ENCODE results near the gene CCM2.
A peak's percentile ranks its signal among the peaks of the same experiment; 100 is the strongest.

Gene CCM2

DNA sequence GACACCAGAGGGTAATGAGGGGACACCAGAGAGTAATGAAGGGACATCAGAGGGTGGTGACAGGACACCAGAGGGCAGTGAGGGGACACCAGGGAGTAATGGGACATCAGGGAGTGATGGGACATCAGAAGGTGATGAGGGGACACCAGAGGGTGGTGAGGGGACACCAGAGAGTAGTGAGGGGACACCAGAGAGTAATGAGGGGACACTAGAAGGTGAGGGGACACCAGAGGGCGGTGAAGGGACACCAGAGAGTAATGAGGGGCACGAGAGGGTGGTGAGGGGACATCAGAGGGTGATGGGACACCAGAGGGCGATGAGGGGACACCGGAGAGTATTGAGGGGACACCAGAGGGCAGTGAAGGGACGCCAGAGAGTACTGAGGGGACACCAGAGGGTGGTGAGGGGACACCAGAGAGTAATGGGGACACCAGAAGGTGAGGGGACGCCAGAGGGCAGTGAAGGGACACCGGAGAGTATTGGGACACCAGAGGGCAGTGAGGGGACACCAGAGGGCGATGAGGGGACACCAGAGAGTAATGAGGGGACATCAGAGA lies 78.2 kb downstream of the CCM2 start:
- no peak for DNase-seq (ENCODE audit: low read depth in 2 of 3, low spot score in 2 of 3)

DNA sequence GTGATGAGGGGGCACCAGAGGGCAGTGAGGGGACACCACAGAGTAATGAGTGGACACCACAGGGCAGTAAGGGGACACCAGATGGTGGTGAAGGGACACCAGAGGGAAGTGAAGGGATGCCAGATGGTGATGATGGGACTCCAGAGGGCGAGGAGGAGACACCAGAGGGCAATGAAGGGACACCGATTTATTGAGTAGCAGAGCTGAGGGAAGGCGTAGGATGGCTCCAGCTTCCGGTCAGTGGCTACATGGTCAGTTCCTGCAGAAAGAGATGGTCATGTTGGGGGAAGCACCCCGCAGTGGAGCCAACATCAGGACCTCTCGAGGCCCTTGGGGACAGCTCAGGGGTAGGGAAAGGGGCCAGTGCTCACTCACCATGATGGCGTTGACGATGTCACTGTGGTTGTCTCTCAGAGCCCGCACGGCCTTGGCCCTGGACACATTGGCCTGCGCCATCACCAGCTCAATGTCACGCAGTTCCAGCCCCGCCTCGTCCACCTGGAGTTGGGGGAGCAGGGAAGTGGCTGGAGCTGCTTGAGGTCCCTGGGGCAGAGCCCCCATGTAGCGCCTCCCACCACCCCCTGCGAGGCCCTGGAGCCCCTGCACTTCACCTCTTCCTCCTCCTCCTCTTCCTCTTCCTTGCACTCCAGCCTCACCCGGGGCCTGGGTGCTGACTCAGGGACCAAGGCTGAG lies 80.4 kb downstream of the CCM2 start:
- DNase-seq (ENCODE audit: low read depth in 2 of 3, low spot score in 2 of 3) = no peak

DNA sequence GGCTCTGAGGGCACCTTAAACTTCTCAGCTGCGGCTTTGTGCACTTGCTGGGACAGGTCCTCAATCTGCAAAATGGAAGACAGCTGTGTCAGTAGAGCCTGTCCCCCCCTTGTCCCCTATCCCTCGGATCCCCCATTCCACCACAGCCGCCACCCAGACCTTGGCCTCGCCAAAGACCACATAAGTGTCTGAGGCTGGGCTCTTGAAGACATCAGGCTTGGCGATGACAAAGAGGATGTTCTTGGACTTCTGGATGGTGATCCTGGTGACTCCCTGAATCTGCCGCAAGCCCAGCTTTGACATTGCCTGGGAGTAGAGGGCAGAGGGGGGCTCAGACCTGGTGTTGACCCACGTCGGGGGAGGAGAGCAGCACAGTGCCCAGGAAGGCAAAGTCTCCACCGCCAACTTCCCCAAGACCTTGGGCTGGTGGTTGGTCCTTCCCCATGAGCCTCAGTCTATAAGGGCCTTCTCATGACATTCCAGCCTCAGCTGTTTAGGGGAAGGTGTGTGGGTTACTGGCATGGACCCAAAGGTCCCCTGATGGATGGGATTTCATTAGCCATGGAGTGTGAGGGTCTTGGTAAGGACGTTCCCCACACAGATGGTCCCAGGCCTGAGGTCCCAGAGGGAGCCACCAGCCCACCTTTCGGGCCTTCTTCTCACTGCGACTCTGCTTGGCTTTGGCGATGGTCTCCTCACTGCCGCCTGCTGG lies 81.1 kb downstream of the CCM2 start:
- no peak for DNase-seq (ENCODE audit: low read depth in 2 of 3, low spot score in 2 of 3)

DNA sequence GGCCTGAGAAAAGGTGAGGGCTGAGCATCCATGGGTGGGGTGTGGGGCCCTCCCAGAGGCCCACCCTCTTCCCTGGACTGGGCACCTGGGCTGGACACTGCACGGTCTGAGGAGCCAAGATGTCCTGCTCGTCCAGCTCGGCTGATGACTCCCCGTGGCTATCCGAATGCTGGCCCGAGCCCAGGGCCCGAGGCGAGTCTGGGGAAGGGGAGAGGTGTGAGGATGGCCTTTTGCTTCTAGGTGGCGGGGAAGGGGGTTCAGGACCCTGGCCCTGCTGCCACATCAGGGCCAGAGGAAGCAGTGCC lies 81.6 kb downstream of the CCM2 start:
- no peak for DNase-seq (ENCODE audit: low read depth in 2 of 3, low spot score in 2 of 3)

DNA sequence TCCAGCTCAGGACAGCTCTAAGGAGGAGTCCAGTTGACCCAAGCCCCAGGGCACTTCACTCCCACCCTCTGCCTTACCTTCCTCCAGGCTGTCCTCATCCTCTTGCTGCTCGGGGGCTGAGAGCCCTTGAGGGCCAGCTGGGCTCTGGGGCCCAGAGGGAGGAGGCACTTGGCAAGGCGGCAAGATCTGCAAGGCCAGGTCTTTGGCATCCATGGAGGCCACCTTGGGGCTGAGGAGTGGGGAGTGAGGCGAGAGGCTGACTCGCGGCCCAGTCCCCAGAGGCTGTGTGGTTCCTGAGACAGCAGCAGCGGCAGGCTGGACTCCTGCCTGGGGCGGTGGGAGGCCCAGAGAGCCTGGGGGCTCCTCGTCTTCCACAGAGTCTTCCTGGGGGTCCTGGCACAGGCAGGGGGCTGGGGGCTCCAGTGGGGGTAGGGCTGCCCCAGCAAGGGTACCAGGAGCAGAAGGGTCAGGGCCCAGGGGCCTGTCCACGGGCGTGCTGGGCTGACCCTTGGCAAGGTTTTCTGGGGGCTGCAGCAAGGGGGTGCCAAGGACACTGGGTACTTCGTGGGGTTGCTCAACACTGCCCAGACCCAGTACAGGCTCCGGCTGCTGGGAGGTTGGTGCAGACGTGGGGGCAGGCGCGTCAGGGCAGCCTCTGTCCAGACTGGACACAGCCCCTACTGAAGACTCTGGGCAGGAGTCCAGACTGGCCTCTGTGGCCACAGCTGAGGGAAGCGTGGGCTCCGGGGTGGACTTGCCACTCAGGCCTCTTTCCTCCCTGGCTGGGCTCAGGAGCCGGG lies 82.2 kb downstream of the CCM2 start:
- no peak for DNase-seq (ENCODE audit: low read depth in 2 of 3, low spot score in 2 of 3)

DNA sequence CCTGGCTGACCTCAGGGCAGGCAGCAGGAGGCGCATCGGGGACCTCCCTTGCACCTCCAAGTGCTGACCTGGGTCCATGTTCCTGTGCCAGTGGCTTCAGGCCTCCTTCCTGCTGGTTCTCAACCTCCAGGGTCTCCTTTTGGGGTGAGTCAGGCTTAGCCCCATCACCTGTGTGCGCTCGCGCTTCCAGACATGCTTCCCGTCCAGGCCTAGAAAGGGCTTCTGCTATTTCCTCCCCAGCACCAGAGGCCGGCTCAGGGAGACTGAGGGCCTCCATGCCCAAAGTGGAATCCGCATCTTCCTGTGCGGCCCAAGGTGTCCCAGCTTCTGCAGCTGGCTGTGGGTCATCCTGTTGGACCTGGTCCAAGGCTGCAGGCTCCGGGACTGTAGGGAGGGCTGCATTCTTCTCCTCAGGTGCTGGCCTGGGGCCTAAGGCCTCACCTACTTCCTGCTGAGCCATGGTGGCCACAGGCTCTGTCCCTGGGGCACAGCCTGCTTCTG lies 82.9 kb downstream of the CCM2 start:
- DNase-seq (ENCODE audit: low read depth in 2 of 3, low spot score in 2 of 3) = no peak

DNA sequence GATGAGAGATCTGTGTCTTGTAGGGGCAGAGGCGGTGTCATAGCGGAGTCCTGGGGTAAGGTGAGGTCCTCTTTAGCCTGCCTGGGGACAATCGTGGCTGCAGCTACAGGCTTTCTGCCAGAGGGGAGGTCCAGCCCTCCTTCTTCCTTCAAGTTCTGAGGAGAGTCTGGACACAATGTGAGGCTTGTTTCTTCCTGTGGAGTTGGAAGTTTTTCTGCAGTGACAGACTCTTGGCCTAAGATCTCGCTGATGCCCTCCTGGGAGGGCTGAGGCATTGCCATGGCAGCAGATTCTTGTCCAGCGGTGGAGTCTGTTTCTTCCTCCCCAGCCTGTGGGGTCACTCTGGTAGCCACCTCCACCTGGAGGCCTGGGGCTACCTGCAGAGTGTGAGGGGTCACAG lies 84.3 kb downstream of the CCM2 start:
- no peak for DNase-seq (ENCODE audit: low read depth in 2 of 3, low spot score in 2 of 3)

DNA sequence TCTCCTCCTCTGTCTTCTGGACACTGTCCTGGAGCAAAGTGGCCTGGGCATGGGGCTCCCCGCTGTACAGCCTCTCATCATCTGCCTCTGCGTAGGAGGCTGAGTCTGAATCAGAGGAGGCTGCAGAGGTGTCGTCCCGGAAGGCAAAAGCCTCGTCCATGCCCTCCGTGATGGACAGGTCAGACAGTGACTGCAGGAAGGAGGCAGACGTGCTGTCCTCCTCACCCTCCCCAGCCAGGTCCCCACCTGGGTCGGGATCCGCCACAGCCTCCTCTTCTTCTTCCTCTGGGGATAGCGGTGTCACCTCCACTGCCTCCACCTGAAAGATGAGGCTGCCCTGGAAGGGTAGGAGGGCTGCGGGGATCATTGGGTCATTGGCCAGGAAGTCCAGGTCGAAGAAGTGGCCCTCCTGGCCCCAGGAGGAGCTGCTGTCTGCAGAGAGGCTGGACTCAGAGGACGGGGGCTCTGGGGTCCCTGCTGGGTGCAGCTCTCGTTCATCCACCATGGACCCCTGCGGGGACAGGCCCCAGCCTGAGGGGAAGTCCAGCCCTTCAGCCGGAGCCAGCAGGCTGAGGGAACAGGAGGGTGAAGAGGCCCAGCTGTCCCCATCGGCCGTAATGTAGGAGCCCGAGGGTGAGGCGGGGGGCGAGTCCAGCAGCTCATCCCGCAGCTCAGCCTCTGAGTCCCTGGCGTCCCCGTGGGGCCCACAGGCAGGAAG lies 85.1 kb downstream of the CCM2 start:
- no peak for DNase-seq (ENCODE audit: low read depth in 2 of 3, low spot score in 2 of 3)

DNA sequence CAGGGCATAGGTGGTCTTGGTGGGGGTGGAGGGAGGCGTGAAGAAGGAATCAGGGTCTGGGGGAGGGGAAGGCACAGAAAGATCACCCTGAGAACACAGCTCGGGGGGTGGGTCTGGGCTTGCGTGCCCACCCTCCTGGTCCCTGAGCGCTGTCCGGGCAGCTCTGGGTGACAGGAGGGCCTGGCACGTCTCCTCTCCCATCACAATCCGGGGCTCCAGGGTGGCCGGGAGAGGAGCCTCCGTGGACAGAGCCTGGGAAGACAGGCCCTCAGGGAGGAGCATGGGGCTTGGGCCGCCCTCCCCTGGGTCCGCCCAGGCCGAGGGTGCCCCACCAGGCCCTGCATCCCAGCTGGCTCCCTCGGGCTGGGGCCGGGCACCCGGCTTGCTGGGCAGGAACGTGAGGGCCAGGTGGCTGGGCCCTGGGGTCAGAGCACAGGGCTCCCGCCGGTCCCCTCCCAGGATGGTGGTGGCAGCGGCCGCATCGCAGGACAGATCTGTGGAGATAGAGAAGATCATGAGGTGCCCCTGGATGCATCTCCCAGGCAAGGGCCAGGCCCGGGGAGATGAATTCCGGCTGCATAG lies 85.7 kb downstream of the CCM2 start:
- no peak for DNase-seq (ENCODE audit: low read depth in 2 of 3, low spot score in 2 of 3)

DNA sequence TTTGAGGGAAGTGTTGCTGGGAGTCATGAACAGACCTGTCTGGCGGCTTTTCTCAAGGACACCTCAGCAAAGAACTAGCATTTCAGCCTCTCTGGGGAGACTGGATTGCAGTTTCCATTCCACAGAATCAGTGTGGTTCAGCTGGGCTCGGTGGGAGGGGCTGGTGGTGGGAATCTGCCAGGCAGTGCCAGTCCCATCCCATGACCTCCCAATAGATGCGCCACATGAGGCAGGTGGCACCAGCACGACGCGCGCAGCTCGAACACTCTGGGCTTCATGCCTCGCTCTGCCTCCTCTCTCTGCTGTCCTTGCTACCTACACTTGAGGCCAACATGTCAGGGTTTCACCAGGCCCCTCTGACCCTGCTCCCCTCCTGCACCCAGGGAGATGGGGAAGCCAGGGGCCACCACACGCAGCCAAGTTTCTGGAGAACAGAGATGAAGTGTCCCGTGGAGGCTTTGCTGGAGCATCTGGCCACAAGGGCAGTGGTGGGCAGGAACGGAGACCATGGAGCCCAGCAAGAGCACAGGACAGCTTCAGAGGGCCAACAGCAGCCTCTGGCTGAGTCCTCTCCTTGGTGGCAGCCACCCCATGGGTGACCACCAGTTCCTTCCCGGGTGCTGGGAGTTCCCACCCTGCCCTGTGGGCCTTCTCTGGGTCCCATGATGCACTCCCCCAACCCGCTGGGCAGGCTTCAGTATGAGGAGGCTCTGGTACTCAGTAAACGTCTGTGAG lies 86.5 kb downstream of the CCM2 start:
- no peak for DNase-seq (ENCODE audit: low read depth in 2 of 3, low spot score in 2 of 3)

DNA sequence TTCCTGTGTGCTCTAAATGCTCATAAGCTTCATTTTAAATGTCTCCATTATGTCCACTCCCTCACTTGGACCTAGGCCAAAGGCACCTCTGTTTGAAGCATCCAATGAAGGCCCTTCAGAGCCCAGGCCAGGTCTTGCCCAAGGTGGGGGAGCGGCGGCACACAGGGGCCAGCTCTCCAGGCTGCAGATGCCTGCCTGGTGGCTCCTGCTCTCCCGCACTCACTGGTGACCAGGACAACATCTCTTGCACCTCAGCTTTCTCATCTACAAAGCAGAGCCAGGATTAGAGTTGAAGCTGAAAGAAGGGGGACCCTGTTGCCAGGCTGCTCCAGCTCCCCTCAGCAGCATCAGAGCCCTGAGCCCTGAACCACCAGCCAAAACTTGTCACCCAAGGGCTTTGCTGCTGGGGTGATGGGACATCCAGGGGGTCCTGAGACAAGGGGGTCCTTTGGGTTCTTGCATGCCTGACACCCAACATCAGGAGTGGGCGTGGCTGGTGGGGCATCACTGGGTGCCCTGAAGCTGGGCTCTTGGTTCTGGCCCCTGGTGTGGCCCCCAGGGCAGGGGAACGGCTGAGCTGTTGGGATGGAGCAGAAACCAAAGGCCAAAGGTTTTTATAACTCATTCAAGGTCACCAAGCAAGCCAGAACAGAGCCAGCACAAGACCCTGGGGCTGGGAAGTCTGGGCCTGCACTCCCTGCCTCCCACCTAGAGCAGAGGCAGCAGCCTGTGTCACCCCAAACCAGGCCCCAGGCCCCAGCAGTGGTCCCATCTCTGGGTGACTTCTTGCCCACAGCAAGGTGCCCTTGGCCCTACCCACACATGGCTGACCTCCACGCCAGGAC lies 87.5 kb downstream of the CCM2 start:
- DNase-seq (ENCODE audit: low read depth in 2 of 3, low spot score in 2 of 3) = no peak

DNA sequence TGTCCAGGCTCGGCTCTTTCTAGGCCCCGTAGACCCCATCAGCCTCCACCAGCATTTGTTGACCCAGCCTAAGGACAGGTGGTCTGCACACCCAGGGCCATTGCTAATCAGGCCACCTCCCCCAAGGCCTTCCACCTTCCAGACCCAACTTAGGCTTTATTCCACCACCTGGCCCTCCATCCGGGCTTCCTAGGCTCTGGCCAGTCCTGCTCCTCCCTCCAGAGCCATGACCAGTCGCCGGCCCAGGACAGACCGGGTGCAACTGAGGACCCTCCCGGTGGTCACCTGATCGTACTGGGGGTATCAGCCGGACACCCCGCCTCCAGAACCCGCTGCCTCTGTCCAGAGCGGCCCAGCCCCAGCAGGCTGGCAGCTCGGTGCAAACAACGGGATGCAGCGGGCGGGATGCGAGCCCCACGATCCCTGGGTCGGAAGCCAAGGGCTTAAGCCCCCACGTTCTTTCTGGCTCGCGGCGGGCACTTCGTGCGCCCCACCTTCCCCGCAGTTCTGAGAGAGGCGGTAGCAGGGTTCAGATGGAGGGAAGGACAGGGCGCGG lies 88.2 kb downstream of the CCM2 start:
- DNase-seq (ENCODE audit: low read depth in 2 of 3, low spot score in 2 of 3) = no peak

DNA sequence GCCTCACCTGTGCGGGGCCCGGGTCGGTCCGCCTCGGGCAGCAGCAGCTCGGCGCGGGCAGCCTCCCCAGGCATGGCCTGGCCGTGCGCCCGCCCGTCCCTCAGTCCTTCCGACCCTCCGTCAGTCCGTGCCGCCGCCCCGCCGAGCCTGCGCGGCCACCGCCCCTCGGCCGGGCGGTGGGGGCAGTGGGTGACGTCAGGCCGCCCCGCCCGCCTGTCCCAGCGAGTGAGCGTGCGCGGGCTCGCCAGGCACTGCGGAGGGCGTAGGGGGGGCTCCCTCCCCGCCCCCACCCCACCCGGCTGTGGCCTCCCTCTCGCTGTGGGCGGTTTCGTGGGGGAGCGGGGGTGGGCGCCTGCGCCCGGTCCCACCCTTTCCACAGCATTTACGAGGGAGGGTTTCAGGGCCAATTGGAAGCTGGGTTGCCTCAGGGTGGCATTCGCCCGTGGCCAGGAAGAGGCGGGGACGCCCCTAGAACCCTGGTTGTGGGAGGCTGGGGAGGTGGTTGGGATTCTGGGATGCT lies 88.9 kb downstream of the CCM2 start, which contains the start of gene NACAD:
NACAD (minus strand) TSS at position 149 of the 520 bp plus-strand sequence; CDS start at position 74, 75 bp downstream.
- no peak for DNase-seq (ENCODE audit: low read depth in 2 of 3, low spot score in 2 of 3)

DNA sequence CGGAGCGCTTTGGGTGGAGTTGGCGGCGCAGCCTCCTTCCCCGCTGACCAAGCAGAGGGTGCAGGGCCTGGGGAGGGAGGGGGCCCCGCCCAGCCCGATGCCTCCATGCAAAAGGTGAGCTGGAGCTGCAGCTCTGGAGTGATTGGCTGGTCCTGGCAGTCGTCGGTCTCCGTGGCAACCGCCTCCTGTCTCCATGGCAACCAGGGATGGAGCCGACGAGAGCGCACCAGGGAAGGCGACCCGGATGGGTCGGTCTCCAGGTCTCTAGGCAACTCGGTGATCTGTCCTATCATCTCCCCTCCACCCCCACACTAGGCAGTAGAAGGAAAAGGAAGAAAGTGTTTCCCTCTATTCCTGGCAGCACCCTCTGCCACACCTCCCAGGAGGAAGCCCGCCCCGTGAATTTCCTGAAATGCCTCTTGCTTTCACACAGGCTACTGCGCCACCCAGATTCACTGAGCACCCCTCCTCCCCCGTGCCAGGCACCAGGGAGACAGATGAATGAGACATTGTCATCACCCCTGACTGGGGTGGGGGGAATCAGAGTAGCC lies 89.4 kb downstream of the CCM2 start:
- DNase-seq (ENCODE audit: low read depth in 2 of 3, low spot score in 2 of 3) = peak; percentile 37 to 60 (median 42)

DNA sequence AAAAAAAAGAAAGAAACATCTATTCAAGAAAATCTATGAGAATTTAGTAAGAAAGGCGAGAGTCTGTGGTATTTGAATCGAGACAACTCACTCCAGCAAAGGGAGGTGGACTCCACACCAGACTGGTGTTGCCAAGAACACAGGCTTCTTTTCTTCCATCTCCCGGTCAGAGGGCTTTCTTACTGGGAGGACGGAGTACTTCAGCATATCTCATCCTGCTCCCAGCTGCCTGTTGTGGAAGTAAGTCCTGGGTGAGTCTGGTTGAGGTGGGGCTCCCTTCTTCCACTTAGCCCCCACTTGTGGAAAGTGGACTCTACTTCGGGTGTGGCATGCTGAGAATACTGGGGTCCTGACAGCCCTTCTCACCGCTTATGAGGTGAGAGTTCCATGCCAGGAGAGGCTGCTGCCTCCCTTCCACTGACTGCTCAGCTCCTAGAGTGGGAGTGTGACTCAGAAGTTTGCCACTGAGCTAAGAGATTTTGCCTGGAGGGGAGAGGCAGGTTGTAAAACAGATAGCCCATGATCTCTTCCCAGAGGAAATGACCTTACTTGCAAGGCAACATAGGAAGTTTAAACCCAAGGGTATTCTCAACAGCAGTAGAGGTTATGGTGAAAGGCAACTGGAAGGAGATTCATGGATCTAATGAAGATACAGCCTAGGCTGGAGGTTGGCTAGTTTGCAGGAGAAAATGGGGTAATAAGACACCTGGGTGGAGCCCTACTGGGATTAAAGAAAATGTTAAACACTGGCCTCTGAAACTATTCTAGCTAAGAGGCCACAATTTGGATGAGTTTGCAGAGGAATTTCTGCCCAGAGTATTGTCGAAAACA lies 92.3 kb downstream of the CCM2 start:
- DNase-seq (ENCODE audit: low read depth in 2 of 3, low spot score in 2 of 3) = no peak

DNA sequence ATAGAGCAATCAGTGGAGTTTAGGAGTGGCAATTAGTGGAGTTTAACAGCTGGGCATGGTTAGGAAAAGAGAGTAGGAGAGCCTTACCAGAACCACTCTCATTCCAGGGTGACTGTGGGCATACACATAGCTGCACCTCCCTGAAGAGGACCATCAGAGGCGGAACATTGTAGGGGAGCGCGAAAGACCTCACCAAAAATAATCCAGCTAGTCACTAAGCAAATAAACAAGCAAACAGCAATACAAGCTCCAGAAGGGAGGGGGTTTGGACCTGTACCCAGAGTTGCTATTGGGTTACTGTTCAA lies 92.9 kb downstream of the CCM2 start:
- no peak for DNase-seq (ENCODE audit: low read depth in 2 of 3, low spot score in 2 of 3)

DNA sequence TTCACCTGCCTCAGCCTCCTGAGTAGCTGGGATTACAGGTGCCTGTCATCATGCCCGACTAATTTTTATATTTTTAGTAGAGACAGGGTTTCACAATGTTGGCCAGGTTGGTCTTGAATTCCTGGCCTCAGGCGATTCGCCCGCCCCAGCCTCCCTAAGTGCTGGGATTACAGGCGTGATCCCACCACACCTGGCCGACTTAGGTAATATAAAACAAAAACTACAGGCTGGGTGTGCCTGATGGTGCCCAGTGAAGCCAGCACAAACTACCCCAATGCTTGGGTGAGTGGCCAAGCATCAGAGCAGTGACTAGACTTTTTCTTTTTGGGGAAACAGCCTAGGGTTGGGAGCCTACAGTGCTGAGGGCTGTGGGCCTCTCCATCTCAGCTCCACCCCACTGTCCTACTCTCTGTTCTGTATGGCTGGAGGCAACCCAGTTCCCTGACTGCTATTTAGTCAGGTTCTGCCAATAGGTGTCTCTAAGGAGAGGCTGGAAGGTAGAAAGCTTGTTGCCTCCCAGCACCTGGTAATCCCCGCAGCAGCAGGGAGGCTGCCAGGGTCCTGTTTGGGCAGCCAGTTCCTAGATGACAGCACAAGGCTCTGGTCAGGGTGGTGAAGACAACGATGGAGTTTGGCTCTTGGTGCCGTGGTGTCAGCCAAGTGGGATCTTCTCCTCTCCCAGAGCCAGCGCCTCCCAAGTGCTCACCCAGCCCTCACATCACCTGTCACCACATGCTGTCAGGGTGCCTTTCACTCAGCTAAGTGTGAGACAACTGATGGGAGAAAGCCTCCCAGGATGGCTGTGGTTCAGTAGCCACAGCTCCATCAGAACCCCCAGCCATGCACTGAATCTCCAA lies 99.2 kb downstream of the CCM2 start:
- DNase-seq (ENCODE audit: low read depth in 2 of 3, low spot score in 2 of 3) = no peak

Measured in activated CD8-positive, alpha-beta memory T cell treated with anti-CD3 and anti-CD28 coated beads for 48 hours (primary cell).